GM23338 (cell line): ENCODE data around the gene NRCAM. TPM values are rescaled to one million over a fixed set of nuclear protein-coding genes. Genes with fewer than 3 reads are reported as not detected.

Source experiments
- ATAC-seq: fragments of 200-7000 bp; cut with Tn5 transposase; 3 replicates; pipeline ENCODE4 v1.9.1; 2020
- DNase-seq: peaks from one replicate; pipeline ENCODE4 v3.0.0-alpha.2; 2015; ENCODE audit warnings: low spot score
- H2AFZ ChIP-seq: fragments of 200-600 bp; sonication (generic); 2 replicates; pipeline ENCODE4 v1.8.0; 2016; ENCODE audit warnings: antibody characterized with exemption, mild to moderate bottlenecking, moderate library complexity
- H3F3A ChIP-seq: fragments of 200-600 bp; sonication (generic); replicated peaks from 2 replicates; pipeline ENCODE4 v1.8.0; 2017; ENCODE audit warnings: antibody characterized with exemption, mixed run types, low read depth
- H3K27ac ChIP-seq: fragments of 200-600 bp; sonication (generic); 2 replicates; pipeline ENCODE4 v1.6.1; 2016; ENCODE audit warnings: low read depth
- H3K27me3 ChIP-seq: fragments of 200-600 bp; sonication (generic); 2 replicates; pipeline ENCODE4 v1.8.0; 2016; ENCODE audit warnings: mild to moderate bottlenecking, mixed run types, moderate library complexity; ENCODE audit not compliant: insufficient read depth
- H3K36me3 ChIP-seq: fragments of 200-600 bp; sonication (generic); 2 replicates; pipeline ENCODE4 v1.8.0; 2016; ENCODE audit warnings: mild to moderate bottlenecking; ENCODE audit not compliant: insufficient read depth
- H3K4me1 ChIP-seq: fragments of 200-600 bp; sonication (generic); 2 replicates; pipeline ENCODE4 v1.8.0; 2016; ENCODE audit warnings: mild to moderate bottlenecking, moderate library complexity; ENCODE audit not compliant: insufficient read depth
- H3K4me2 ChIP-seq: fragments of 200-600 bp; sonication (generic); 2 replicates; pipeline ENCODE4 v1.7.1; 2017; ENCODE audit warnings: mixed run types
- H3K4me3 ChIP-seq: fragments of 200-600 bp; sonication (generic); 2 replicates; pipeline ENCODE4 v1.6.1; 2016; ENCODE audit warnings: mixed run types
- H3K79me2 ChIP-seq: fragments of 200-600 bp; sonication (generic); replicated peaks from 2 replicates; pipeline ENCODE4 v1.8.0; 2017; ENCODE audit warnings: mild to moderate bottlenecking; ENCODE audit not compliant: insufficient read depth
- H3K9me2 ChIP-seq: fragments of 200-600 bp; sonication (generic); 2 replicates; pipeline ENCODE4 v1.8.0; 2017; ENCODE audit not compliant: insufficient read depth
- H4K20me1 ChIP-seq: fragments of 200-600 bp; sonication (generic); replicated peaks from 2 replicates; pipeline ENCODE4 v1.8.0; 2017; ENCODE audit warnings: mild to moderate bottlenecking; ENCODE audit not compliant: insufficient read depth
- H3K27ac Mint-ChIP-seq: 2 replicates; pipeline ENCODE4 v1.8.0; 2020; ENCODE audit warnings: inconsistent platforms, mild to moderate bottlenecking, moderate library complexity, mixed read lengths
- H3K27me3 Mint-ChIP-seq: 3 replicates; pipeline ENCODE4 v1.8.0; 2022; ENCODE audit warnings: low read depth, mild to moderate bottlenecking, moderate library complexity, mixed read lengths, inconsistent platforms; ENCODE audit not compliant: insufficient read depth, poor library complexity
- H3K36me3 Mint-ChIP-seq: 3 replicates; pipeline ENCODE4 v1.8.0; 2021; ENCODE audit warnings: low read depth, mild to moderate bottlenecking, inconsistent platforms, moderate library complexity, mixed read lengths
- H3K4me1 Mint-ChIP-seq: 3 replicates; pipeline ENCODE4 v1.8.0; 2020; ENCODE audit warnings: mild to moderate bottlenecking, inconsistent platforms, mixed read lengths
- H3K4me3 Mint-ChIP-seq: 3 replicates; pipeline ENCODE4 v1.8.0; 2021; ENCODE audit warnings: moderate library complexity, mild to moderate bottlenecking, inconsistent platforms, mixed read lengths
- H3K9me3 Mint-ChIP-seq: 3 replicates; pipeline ENCODE4 v1.8.0; 2020; ENCODE audit warnings: moderate library complexity, mild to moderate bottlenecking, inconsistent platforms, mixed read lengths
- CREB1 ChIP-seq: fragments of 250-450 bp; sonication (Bioruptor Pico); IDR thresholded peaks from 2 replicates; pipeline ENCODE4 v1.5.0; 2020; ENCODE audit warnings: low read depth, mild to moderate bottlenecking, moderate library complexity
- CTCF ChIP-seq, 2 experiments: fragments of 200-600 bp in 1 of 2; sonication (generic) in 1 of 2; conservative IDR thresholded peaks; 2 replicates each; pipeline versions ENCODE4 v1.5.1 to v1.6.1; 2016 to 2017; ENCODE audit warnings: antibody characterized with exemption in 2 of 2, low read depth in 2 of 2, mild to moderate bottlenecking in 2 of 2, moderate library complexity in 1 of 2
- ETS1 ChIP-seq: IDR thresholded peaks from 2 replicates; pipeline ENCODE4 v1.6.1; 2016; ENCODE audit warnings: antibody characterized with exemption
- EZH2 ChIP-seq: fragments of 200-600 bp; sonication (generic); IDR thresholded peaks from one replicate; pipeline ENCODE4 v1.8.0; 2017; ENCODE audit warnings: antibody characterized with exemption, mild to moderate bottlenecking, low read depth; ENCODE audit not compliant: unreplicated experiment
- JUNB ChIP-seq: IDR thresholded peaks from one replicate; pipeline ENCODE4 v1.6.1; 2016; ENCODE audit warnings: antibody characterized with exemption; ENCODE audit not compliant: unreplicated experiment
- REST ChIP-seq: IDR thresholded peaks from one replicate; pipeline ENCODE4 v1.6.1; 2018; ENCODE audit warnings: antibody characterized with exemption; ENCODE audit not compliant: unreplicated experiment
- STAT1 ChIP-seq: IDR thresholded peaks from one replicate; pipeline ENCODE4 v1.6.1; 2016; ENCODE audit warnings: antibody characterized with exemption; ENCODE audit not compliant: unreplicated experiment
- ZNF114 ChIP-seq: fragments of 250-450 bp; sonication (Bioruptor Pico); IDR thresholded peaks from 2 replicates; pipeline ENCODE4 v1.5.0; 2020; ENCODE audit warnings: mild to moderate bottlenecking, moderate library complexity
- ZNF462 ChIP-seq: fragments of 250-450 bp; sonication (Bioruptor Pico); IDR thresholded peaks from 2 replicates; pipeline ENCODE4 v1.5.0; 2020; ENCODE audit warnings: mild to moderate bottlenecking, moderate library complexity
- polyA plus RNA-seq: library from polyadenylated mRNA; unstranded; fragments of >200 nt; fragmentation: Nextera tagmentation; extraction: Ambion mirVana; gene quantifications from 2 replicates; pipeline ENCODE4 v1.2.1, GENCODE V29; 2016
- total RNA-seq: library from RNA; depleted of rRNA; stranded (reverse); fragments of >200 nt; shearing (Covaris generic); gene quantifications from 2 replicates; pipeline ENCODE4 v1.2.3, GENCODE V29; 2014

The NRCAM gene
- total and polyA plus RNA-seq, 2 experiments from 2014 or later, result 2.5 to 6.8 TPM

GRCh38 chr7:108503112-108504026 lies 47.1 kb upstream of the NRCAM start (continued):
- no peak for TF ChIP-seq ZNF462 (CRISPR knock-in tag)
- no peak for TF ChIP-seq ZNF114 (CRISPR knock-in tag)
- no peak for TF ChIP-seq EZH2
- no peak for TF ChIP-seq CTCF (conservative IDR thresholded peaks at IDR 0.05; ENCODE audit: low read depth in 2 of 2)
- TF ChIP-seq CREB1 (CRISPR knock-in tag), result no peak

- H3K9me2 ChIP-seq, result no peaks in the 10 kb centered on the region
- H3K4me3 ChIP-seq, result no peak overlapping the region
- no peaks in the 10 kb centered on the region for H3K27me3 ChIP-seq
- TF ChIP-seq ZNF114 (CRISPR knock-in tag) (no peak), REST (no peak), ETS1 (no peak), JUNB (no peak), STAT1 (no peak)
- no peak overlapping the region for H3K27ac ChIP-seq
- H3K36me3 Mint-ChIP-seq, result peaks cover 9% of the 10 kb centered on the region; the same call in 2 of the 3 replicates
- no peak overlapping the region for H3K27ac Mint-ChIP-seq
- no peak overlapping the region for H3K4me3 Mint-ChIP-seq
- no peak for ATAC-seq
- DNase-seq, result no peak
- no peaks in the 10 kb centered on the region for H3K4me1 ChIP-seq
- H3K79me2 ChIP-seq, result no peaks in the 10 kb centered on the region
- no peaks in the 10 kb centered on the region; the same call in 2 of the 3 replicates for H3K4me1 Mint-ChIP-seq
- no peaks in the 10 kb centered on the region for H3F3A ChIP-seq
- H3K4me2 ChIP-seq, result no peak overlapping the region
- H3K27me3 Mint-ChIP-seq, result peaks cover 2% of the 10 kb centered on the region
- no peak overlapping the region for H2AFZ ChIP-seq
- H4K20me1 ChIP-seq, result no peaks in the 10 kb centered on the region
- H3K36me3 ChIP-seq, result no peaks in the 10 kb centered on the region
- no peaks in the 10 kb centered on the region for H3K9me3 Mint-ChIP-seq
Measured at GRCh38 chr7:108499566-108499965, 43.3 kb upstream of the NRCAM start.
